Measurements from ENCODE around the gene SPRING1.

DNA sequence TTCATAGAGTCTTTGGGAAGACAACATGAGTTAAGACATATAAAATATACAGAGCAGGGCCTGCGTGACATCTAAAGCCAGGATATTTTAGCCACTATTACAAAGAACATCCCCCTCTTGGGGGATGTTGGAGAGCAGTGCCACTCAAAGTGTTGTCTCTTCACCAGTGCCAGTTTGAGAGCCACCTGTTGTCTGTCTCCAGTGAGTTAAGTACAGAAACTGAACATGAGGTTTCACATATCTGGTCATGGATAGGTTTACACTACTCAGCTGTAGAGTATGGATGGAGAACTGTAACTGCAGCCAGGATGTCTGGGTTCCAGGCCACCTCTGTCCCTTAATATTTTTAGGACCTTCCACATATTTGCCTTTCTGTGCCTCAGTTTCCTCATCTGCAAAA is 39.4 kb upstream of the SPRING1 start:
- no peak for TF ChIP-seq POLR2AphosphoS5 (IDR thresholded peaks at IDR 0.05)
- TF ChIP-seq, protein P1, sequence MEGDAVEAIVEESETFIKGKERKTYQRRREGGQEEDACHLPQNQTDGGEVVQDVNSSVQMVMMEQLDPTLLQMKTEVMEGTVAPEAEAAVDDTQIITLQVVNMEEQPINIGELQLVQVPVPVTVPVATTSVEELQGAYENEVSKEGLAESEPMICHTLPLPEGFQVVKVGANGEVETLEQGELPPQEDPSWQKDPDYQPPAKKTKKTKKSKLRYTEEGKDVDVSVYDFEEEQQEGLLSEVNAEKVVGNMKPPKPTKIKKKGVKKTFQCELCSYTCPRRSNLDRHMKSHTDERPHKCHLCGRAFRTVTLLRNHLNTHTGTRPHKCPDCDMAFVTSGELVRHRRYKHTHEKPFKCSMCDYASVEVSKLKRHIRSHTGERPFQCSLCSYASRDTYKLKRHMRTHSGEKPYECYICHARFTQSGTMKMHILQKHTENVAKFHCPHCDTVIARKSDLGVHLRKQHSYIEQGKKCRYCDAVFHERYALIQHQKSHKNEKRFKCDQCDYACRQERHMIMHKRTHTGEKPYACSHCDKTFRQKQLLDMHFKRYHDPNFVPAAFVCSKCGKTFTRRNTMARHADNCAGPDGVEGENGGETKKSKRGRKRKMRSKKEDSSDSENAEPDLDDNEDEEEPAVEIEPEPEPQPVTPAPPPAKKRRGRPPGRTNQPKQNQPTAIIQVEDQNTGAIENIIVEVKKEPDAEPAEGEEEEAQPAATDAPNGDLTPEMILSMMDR (IDR thresholded peaks at IDR 0.05) = no peak
- no peak for TF ChIP-seq EP300 (IDR thresholded peaks at IDR 0.05)
- no peak for TF ChIP-seq POLR2A (IDR thresholded peaks at IDR 0.05; ENCODE audit: low read depth)

All from esophagus muscularis mucosa (tissue), 4 donors.